Neuronal stem cell (in vitro differentiated cells): ENCODE measurements around the gene ADGRV1.

Source experiments
- DNase-seq: peaks from one replicate; pipeline ENCODE4 v3.0.0-alpha.2; 2013; ENCODE audit warnings: low spot score
- H2AFZ ChIP-seq: one replicate; pipeline ENCODE4 v1.6.1; 2013; ENCODE audit warnings: mild to moderate bottlenecking, low read length, inconsistent platforms
- H2AK5ac ChIP-seq: 2 replicates; pipeline ENCODE4 v1.6.1; 2013; ENCODE audit warnings: low read depth, mild to moderate bottlenecking, inconsistent platforms, low read length, moderate library complexity, mixed read lengths
- H2BK120ac ChIP-seq: 2 replicates; pipeline ENCODE4 v1.6.1; 2013; ENCODE audit warnings: low read depth, mild to moderate bottlenecking, inconsistent platforms, low read length, moderate library complexity, mixed read lengths
- H2BK12ac ChIP-seq: one replicate; pipeline ENCODE4 v1.6.1; 2013; ENCODE audit warnings: low read length, inconsistent platforms
- H2BK15ac ChIP-seq: 2 replicates; pipeline ENCODE4 v1.6.1; 2013; ENCODE audit warnings: mild to moderate bottlenecking, low read length, inconsistent platforms, mixed read lengths
- H2BK5ac ChIP-seq: one replicate; pipeline ENCODE4 v1.6.1; 2013; ENCODE audit warnings: inconsistent platforms, mild to moderate bottlenecking, low read length, moderate library complexity
- H3K14ac ChIP-seq: one replicate; pipeline ENCODE4 v1.6.1; 2013; ENCODE audit warnings: low read length, inconsistent platforms
- H3K18ac ChIP-seq: 2 replicates; pipeline ENCODE4 v1.6.1; 2013; ENCODE audit warnings: low read length, inconsistent platforms
- H3K23ac ChIP-seq: 2 replicates; pipeline ENCODE4 v1.6.1; 2013; ENCODE audit warnings: low read depth, mild to moderate bottlenecking, mixed read lengths, low read length, inconsistent platforms; ENCODE audit not compliant: poor library complexity
- H3K27ac ChIP-seq: replicated peaks from 3 replicates; pipeline ENCODE4 v1.5.1; 2013; ENCODE audit warnings: low read length, inconsistent platforms
- H3K27me3 ChIP-seq, 3 experiments: 2 replicates each; pipeline ENCODE4 v1.6.1; 2013; ENCODE audit warnings: low read length in 3 of 3, mild to moderate bottlenecking in 2 of 3, inconsistent platforms in 1 of 3, low read depth in 1 of 3, mixed read lengths in 1 of 3, moderate library complexity in 1 of 3; ENCODE audit not compliant: control insufficient read depth in 3 of 3, insufficient read depth in 3 of 3
- H3K36me3 ChIP-seq, 2 donors: replicated peaks in 1 of 2; 2 replicates each; pipeline ENCODE4 v1.6.1; 2013; ENCODE audit warnings: low read length in 2 of 2; ENCODE audit not compliant: control insufficient read depth in 2 of 2, insufficient read depth in 2 of 2
- H3K4ac ChIP-seq: 2 replicates; pipeline ENCODE4 v1.6.1; 2013; ENCODE audit warnings: inconsistent platforms, mild to moderate bottlenecking, low read length, moderate library complexity
- H3K4me1 ChIP-seq, 2 donors: 1 replicate in 1 of 2; 2 replicates in 1 of 2; pipeline ENCODE4 v1.6.1; 2013; ENCODE audit warnings: low read length in 2 of 2, low read depth in 1 of 2; ENCODE audit not compliant: control insufficient read depth in 2 of 2, insufficient read depth in 1 of 2
- H3K4me2 ChIP-seq: one replicate; pipeline ENCODE4 v1.6.1; 2013; ENCODE audit warnings: mild to moderate bottlenecking, low read length, inconsistent platforms; ENCODE audit not compliant: insufficient read depth, poor library complexity, severe bottlenecking
- H3K4me3 ChIP-seq, 2 donors: 2 replicates each; pipeline ENCODE4 v1.5.1; 2013; ENCODE audit warnings: low read length in 2 of 2, mild to moderate bottlenecking in 2 of 2, inconsistent platforms in 1 of 2, moderate library complexity in 1 of 2
- H3K79me1 ChIP-seq: one replicate; pipeline ENCODE4 v1.6.1; 2013; ENCODE audit warnings: low read depth, mild to moderate bottlenecking, inconsistent platforms, low read length, moderate library complexity
- H3K9ac ChIP-seq: one replicate; pipeline ENCODE4 v1.6.1; 2013; ENCODE audit warnings: mild to moderate bottlenecking, low read depth, low read length, inconsistent platforms; ENCODE audit not compliant: poor library complexity
- H3K9me3 ChIP-seq, 2 donors: replicated peaks in 1 of 2; 2 replicates each; pipeline versions ENCODE3 to v1.6.1; 2013; ENCODE audit warnings: low read length in 2 of 2, mild to moderate bottlenecking in 2 of 2, inconsistent platforms in 1 of 2, low read depth in 1 of 2, mixed read lengths in 1 of 2, moderate library complexity in 1 of 2; ENCODE audit not compliant: control insufficient read depth in 2 of 2, insufficient read depth in 1 of 2
- H4K8ac ChIP-seq: one replicate; pipeline ENCODE4 v1.6.1; 2013; ENCODE audit warnings: low read depth, mild to moderate bottlenecking, inconsistent platforms, low read length, moderate library complexity
- H4K91ac ChIP-seq: one replicate; pipeline ENCODE4 v1.6.1; 2013; ENCODE audit warnings: low read length, low read depth, mild to moderate bottlenecking, inconsistent platforms; ENCODE audit not compliant: poor library complexity
- WGBS, 2 donors: extraction: QIAGEN DNeasy Blood & Tissue Kit; methylation state at CpG; one replicate each; pipeline ENCODE4 v1.1.7; 2013; ENCODE audit warnings: missing lambda C conversion rate in 2 of 2, mixed read lengths in 1 of 2; ENCODE audit not compliant: insufficient read length in 2 of 2, insufficient replicate concordance in 1 of 2; ENCODE audit errors: extremely low coverage in 2 of 2; 5-methylcytosine and 5-hydroxymethylcytosine counted together

The ADGRV1 gene

GRCh38 chr5:91146230-91146629 lies 587.6 kb downstream of the ADGRV1 start:
- Histone ChIP-seq H3K4me2 (no peak overlapping the region), H3K4ac (no peak overlapping the region), H3K4me1 (peaks cover 3 to 11% of the 10 kb centered on the region in 2 donors), H3K79me1 (peaks cover 3% of the 10 kb centered on the region), H2BK15ac (no peak overlapping the region), H3K27me3 (no peaks in the 10 kb centered on the region), H3K14ac (no peak overlapping the region), H2AK5ac (no peak overlapping the region), H3K9ac (no peak overlapping the region), H3K18ac (no peak overlapping the region), H2BK120ac (no peak overlapping the region), H4K8ac (no peak overlapping the region), H3K4me3 (no peak overlapping the region), H3K27ac (no peak overlapping the region), H2BK5ac (no peak overlapping the region), H4K91ac (no peak overlapping the region), H2AFZ (no peak overlapping the region), H3K9me3 (peaks cover 0 to 19% of the 10 kb centered on the region in 2 donors), H2BK12ac (no peak overlapping the region), H3K23ac (no peak overlapping the region), H3K36me3 (no peaks in the 10 kb centered on the region)
- WGBS, 2 donors = no CpG with 5 or more reads among the region's 4 CpGs
- no peak for DNase-seq

DNA sequence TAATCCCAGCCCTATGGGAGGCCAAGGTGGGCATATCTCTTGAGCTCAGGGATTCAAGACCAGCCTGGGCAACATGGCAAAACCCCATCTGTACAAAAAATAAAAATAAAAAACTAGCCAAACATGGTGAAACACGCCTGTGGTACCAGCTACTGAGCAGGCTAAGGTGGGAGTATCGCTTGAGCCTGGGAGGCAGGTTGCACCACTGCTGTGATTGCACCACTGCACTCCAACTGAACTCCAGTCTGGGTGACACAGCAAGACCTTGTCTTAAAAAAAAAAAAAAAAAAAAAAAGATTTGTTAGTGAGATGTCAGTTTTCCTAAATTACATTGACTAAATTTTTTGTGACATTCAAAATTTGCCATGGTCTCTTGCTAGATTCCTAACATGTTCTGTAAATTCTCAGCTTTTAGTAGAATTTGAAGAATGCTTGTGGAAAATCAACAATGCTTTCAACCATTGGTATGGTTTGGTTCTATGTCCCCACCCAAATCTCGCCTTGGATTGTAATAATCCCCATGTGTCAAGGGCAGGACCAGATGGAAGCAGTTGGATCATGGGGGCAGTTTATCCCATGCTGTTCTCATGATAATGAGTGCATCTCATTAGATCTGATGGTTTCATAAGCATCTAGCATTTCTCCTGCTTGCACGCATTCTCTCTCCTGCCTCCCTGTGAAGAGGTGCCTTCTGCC lies 588.5 kb downstream of the ADGRV1 start:
- no CpG with 5 or more reads among the region's 4 CpGs for WGBS, 2 donors
- DNase-seq = no peak
- Histone ChIP-seq H4K8ac (no peak overlapping the region), H3K27me3 (no peaks in the 10 kb centered on the region), H2BK120ac (no peak overlapping the region), H3K36me3 (no peaks in the 10 kb centered on the region), H3K9me3 (peaks cover 0 to 19% of the 10 kb centered on the region in 2 donors), H3K4me3 (no peak overlapping the region), H2BK5ac (no peak overlapping the region), H3K27ac (no peak overlapping the region), H2AK5ac (no peak overlapping the region), H3K14ac (no peak overlapping the region), H4K91ac (no peak overlapping the region), H3K4me1 (peaks cover 0 to 11% of the 10 kb centered on the region in 2 donors), H2AFZ (no peak overlapping the region), H2BK15ac (no peak overlapping the region), H3K4ac (no peak overlapping the region), H3K9ac (no peak overlapping the region), H3K23ac (no peak overlapping the region), H3K79me1 (peaks cover 3% of the 10 kb centered on the region), H3K4me2 (no peak overlapping the region), H2BK12ac (no peak overlapping the region), H3K18ac (no peak overlapping the region)

DNA sequence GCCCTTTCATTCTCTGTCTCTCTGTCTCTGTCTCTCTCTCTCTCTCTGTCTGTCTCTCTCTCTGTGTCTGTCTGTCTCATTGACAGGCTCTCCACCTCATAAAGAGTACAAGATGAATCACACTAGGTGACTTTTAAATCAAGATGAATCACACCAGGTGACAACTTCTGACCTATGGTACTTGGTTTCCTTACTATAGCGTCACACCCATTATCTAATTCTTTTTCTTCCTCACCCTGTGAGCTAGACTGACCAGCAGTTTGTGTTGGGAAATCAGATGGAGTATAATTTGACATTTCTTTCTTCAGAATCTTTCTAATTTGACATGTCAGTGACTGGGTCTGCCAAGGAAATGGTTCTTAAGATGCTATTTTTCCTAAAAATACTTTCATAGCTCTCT lies 591.6 kb downstream of the ADGRV1 start:
- H3K36me3 ChIP-seq = peaks cover 0 to 12% of the 10 kb centered on the region in 2 donors
- H3K4ac ChIP-seq = no peak overlapping the region
- H2BK5ac ChIP-seq = no peak overlapping the region
- H2AK5ac ChIP-seq = no peak overlapping the region
- no peak overlapping the region for H2AFZ ChIP-seq
- no peak overlapping the region for H3K9ac ChIP-seq
- H2BK15ac ChIP-seq = no peak overlapping the region
- no peak overlapping the region for H3K4me2 ChIP-seq
- H3K23ac ChIP-seq = no peak overlapping the region
- no peak overlapping the region for H3K27ac ChIP-seq
- H3K9me3 ChIP-seq = peaks cover 0 to 19% of the 10 kb centered on the region in 2 donors
- no peak overlapping the region for H3K18ac ChIP-seq
- H3K79me1 ChIP-seq = no peaks in the 10 kb centered on the region
- no peak overlapping the region for H3K4me3 ChIP-seq
- no peak overlapping the region for H2BK120ac ChIP-seq
- no peak overlapping the region for H2BK12ac ChIP-seq
- no peaks in the 10 kb centered on the region for H3K27me3 ChIP-seq
- no peak overlapping the region for H3K14ac ChIP-seq
- WGBS, 2 donors = no CpG with 5 or more reads among the region's 1 CpG
- peaks cover 0 to 4% of the 10 kb centered on the region in 2 donors for H3K4me1 ChIP-seq
- H4K8ac ChIP-seq = no peak overlapping the region
- no peak overlapping the region for H4K91ac ChIP-seq
- DNase-seq = no peak

DNA sequence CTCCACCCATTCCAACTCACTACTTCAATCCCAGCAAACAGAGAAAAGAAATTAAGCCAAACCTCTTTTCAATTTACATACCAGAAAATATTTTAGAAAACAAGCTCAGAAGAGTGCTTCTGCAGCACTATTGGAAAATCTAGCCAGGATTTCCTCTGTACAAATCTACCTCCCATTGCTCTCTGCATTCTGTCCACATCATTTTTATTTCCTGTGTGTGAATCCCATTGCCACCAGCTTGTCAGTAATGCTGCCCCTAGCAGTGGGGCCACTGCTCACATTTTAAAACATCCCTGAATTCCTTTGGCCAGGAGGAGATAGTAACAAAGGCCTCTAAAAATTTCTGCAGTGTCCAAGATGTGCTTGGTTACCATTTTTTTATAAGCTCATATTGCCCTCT lies 592.0 kb downstream of the ADGRV1 start:
- H3K9me3 ChIP-seq = peaks cover 0 to 19% of the 10 kb centered on the region in 2 donors
- no peak overlapping the region for H3K4ac ChIP-seq
- DNase-seq = no peak
- H3K4me2 ChIP-seq = no peak overlapping the region
- H3K79me1 ChIP-seq = no peaks in the 10 kb centered on the region
- peaks cover 0 to 12% of the 10 kb centered on the region in 2 donors for H3K36me3 ChIP-seq
- H3K4me3 ChIP-seq = no peak overlapping the region
- no peak overlapping the region for H2BK5ac ChIP-seq
- H3K18ac ChIP-seq = no peak overlapping the region
- H2BK12ac ChIP-seq = no peak overlapping the region
- no peak overlapping the region for H2BK15ac ChIP-seq
- no peak overlapping the region for H2AK5ac ChIP-seq
- peaks cover 0 to 2% of the 10 kb centered on the region in 2 donors for H3K4me1 ChIP-seq
- no peak overlapping the region for H3K14ac ChIP-seq
- no peak overlapping the region for H2BK120ac ChIP-seq
- no peak overlapping the region for H4K91ac ChIP-seq
- no peak overlapping the region for H3K27ac ChIP-seq
- H3K23ac ChIP-seq = no peak overlapping the region
- no peak overlapping the region for H3K9ac ChIP-seq
- no peak overlapping the region for H2AFZ ChIP-seq
- no peak overlapping the region for H4K8ac ChIP-seq
- no peaks in the 10 kb centered on the region for H3K27me3 ChIP-seq
